GM23248 (cell line): ENCODE data around the gene DDAH1.

Experiments used
- EZH2 ChIP-seq: fragments of 200-600 bp; sonication (generic); IDR thresholded peaks from 2 replicates; pipeline ENCODE4 v1.6.1; 2018; ENCODE audit warnings: antibody characterized with exemption, mild to moderate bottlenecking; ENCODE audit not compliant: insufficient read depth, poor library complexity, severe bottlenecking
- EZH2phosphoT487 ChIP-seq: fragments of 200-600 bp; sonication (generic); IDR thresholded peaks from 2 replicates; pipeline ENCODE4 v1.6.1; 2018; ENCODE audit warnings: antibody characterized with exemption, moderate library complexity, mild to moderate bottlenecking, low read depth; ENCODE audit not compliant: insufficient read depth

DNA sequence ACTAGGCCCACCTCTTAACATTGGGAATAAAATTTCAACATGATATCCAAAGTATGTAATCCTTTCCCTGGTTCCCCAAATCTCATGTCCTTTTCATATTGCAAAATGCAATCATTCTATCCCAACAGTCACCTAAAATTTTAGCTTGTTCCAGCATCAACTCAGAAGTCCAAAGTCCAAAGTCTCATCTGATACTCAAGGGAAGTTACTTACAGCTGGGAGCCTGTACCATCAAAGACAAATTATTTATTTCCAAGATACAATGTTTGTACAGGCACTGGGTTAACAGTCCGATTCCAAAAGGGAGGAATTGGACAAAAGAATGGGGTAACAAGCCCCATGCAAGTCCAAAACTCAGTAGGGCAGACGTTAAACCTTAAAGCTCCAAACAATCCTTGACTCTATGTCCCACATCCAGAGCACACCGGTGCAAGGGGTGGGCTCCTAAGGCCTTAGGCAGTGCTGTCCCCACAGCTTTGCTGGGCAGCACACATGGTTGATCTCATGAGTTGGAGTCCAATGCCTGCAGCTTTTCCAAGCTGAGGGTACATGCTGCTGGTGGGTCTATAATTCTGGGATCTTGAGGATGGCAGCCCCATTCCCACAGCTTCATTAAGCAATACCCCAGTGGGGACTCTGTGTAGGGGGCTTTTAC is 78.8 kb downstream of the DDAH1 start:
- TF ChIP-seq EZH2phosphoT487, result no peak
- no peak for TF ChIP-seq EZH2
